ENCODE measurements around the gene DNAJC1.
A peak's percentile ranks its signal among the peaks of the same experiment; 100 is the strongest.

The DNAJC1 gene

DNA sequence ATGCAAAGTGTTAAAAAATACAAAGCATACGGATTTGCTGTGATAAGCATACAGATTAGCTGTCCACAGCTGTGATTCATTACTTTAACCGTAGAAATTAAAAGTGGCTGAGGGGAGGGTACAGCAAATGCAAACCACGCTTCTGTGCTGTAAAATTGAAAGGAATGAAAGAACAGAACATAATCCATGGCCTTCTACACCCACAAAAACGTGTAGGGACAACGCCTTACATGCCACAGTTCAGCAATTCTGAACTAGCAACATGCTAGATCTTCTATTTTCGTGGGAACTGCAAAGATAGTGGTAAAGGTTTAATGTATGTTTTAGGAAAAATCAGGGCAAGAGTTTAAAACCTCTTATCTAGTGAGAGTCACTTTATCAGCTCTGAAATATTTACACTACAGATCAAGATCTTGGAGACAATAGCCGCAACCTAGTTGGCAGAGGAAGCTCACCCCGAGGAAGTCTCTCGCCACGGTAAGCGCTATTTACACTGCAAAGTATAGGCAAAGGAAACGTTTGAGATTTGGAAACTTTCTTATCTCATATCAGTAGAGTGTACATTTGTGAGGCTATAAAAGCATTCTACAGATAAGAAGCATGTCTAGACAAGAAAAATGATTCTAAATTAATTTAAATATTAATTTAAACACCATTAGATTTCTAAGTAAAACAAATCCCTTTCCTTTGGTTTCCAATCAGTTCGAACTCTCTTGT, 275.9 kb downstream of the DNAJC1 start:
- FAIRE-seq = no peak
- TF ChIP-seq, protein P1, sequence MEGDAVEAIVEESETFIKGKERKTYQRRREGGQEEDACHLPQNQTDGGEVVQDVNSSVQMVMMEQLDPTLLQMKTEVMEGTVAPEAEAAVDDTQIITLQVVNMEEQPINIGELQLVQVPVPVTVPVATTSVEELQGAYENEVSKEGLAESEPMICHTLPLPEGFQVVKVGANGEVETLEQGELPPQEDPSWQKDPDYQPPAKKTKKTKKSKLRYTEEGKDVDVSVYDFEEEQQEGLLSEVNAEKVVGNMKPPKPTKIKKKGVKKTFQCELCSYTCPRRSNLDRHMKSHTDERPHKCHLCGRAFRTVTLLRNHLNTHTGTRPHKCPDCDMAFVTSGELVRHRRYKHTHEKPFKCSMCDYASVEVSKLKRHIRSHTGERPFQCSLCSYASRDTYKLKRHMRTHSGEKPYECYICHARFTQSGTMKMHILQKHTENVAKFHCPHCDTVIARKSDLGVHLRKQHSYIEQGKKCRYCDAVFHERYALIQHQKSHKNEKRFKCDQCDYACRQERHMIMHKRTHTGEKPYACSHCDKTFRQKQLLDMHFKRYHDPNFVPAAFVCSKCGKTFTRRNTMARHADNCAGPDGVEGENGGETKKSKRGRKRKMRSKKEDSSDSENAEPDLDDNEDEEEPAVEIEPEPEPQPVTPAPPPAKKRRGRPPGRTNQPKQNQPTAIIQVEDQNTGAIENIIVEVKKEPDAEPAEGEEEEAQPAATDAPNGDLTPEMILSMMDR (IDR thresholded peaks at IDR 0.05; ENCODE audit: insufficient read depth, missing control alignments) = no peak
- DNase-seq (ENCODE audit: insufficient read length, low spot score) = no peak

DNA sequence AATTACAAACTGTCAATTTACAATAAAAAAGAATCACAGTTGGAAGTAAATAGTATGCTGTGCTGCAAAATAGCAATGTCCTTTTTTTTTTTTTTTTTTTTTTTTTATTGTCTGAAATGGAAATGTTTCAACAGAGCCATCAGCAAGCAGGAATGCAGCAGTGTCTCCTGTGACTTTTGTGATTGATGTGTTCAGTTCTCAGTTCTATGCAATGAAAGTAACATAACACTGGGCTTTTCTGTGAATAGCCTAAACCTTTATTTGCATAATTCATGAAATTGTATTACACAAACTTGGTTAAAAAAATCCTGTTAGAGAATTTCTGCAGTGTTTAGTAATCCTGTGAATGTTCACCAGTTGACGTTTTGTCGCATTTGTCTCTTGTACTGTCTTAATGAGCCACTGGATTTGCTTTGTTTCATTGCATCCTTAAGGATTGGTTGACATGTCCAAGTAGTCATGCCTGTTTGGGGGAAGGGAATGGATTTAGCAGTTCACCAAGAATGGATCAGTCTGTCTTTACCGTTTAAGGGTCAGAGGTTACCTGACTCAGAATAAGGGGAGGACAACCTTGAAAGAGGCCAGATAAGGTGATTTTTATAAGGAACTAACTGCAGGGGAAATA, 276.8 kb downstream of the DNAJC1 start:
- FAIRE-seq = peak; percentile 91
- DNase-seq (ENCODE audit: insufficient read length, low spot score) = no peak
- TF ChIP-seq, protein P1 (IDR thresholded peaks at IDR 0.05; ENCODE audit: insufficient read depth, missing control alignments) = no peak

DNA sequence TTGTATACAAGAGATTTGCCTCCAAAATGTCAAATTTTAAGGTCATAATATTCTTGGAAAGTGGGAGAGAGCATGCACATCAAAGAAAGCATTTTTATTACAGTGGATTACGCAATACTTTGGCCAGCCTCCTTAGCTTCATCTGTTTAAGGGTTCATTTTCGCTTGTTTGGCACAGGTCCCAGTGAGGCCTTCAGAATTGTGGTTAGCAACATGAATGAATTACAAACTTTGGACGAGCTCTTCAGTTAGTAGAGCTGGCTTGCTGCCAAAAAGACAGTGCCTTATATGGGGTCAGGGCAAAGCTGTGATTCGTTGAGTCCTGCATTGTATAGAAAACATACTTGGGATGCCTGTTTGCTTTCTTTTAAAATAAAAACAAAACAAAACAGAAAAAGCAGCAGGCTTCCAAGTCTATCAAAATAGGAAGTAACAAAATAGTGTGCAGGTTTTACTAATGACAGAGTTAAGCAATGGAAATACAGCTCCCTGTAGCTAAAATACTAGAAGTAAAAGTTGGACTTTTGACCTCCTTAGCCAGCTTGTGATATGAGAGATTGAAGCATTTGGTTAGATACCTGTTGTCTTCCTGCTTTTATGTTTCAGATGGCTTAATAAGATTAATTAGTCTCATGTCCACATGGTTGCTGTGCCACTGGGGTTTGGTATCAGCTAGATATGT, 278.7 kb downstream of the DNAJC1 start:
- no peak for DNase-seq (ENCODE audit: insufficient read length, low spot score)
- no peak for FAIRE-seq
- TF ChIP-seq, protein P1 (IDR thresholded peaks at IDR 0.05; ENCODE audit: insufficient read depth, missing control alignments) = no peak

DNA sequence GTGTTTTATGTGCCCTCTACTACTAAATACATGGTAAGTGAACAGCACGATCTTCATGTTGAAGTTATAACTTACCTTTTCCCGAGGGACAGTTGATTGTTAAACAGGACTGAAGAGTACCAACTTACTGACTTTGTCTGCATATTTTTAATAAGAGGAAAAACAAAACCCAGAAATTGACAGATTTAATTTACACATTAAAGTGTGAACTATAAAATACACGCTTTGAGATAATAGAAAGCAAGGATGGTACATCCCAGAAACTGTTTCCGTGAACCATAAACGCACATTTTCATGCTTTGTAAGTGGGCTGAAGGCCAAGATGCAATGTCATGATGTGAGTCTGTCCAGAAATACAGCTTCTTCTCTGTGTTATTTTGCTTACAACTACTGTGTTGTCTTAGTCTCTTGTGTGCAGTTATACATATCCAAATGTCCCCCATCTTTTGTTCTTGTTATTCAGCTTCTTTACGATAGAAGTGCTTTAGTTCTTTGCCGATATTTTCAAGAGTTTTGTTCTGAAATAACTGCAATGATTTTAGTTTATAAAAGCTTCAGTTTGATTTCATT, 279.4 kb downstream of the DNAJC1 start:
- TF ChIP-seq, protein P1 (IDR thresholded peaks at IDR 0.05; ENCODE audit: insufficient read depth, missing control alignments) = no peak
- no peak for DNase-seq (ENCODE audit: insufficient read length, low spot score)
- FAIRE-seq = peak; percentile 89

DNA sequence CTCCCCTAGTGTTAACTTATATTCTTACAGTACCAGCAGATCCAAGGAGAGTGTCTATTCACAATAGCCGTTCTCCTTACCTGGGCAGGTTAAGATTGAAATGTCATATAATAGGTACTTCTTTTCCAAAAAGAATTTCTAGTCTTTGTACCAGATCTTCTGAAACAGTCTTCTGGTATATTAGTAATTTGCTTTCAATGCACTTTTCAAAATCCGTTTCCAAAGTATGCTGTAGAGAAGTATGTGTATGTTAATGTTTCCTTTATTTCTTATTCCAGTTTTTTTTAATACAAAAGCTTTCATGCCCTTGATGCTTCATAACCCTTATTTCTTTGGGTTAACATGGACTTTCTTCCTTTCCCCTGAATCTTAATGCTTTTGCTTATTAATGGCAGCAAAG, 281.3 kb downstream of the DNAJC1 start:
- FAIRE-seq (no peak), DNase-seq (ENCODE audit: insufficient read length, low spot score) (no peak)
- TF ChIP-seq, protein P1 (IDR thresholded peaks at IDR 0.05; ENCODE audit: insufficient read depth, missing control alignments) = no peak

DNA sequence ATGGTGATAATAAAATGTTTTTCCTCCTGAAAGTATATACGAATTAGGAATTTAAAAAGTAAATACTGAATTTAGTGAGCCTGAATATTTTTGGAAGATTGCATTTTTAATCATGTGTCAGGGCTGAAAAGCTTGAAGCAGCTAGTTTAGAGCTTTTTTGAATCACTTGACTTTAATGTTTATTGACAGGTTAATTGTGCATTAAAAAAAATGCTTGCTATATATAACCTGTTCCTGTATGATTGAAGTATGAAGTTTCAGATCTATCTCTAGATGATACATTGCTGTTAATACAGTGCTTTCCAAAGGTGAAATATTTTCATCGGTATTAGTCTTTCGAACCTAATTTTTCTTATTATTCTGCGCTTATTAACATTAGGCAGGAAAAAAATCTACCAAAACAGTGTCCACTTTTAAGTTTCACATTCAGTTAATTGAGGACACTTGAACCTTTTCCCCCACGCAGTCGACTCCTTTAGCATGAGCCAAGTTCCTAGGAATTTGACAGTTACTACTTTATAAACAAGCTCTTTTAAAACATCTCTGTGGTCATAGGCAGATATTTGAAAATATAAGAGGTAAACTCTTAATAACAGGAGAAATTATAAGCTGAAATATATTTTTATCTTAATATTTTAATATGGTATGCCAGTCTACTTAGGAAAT, 282.4 kb downstream of the DNAJC1 start:
- TF ChIP-seq, protein P1 (IDR thresholded peaks at IDR 0.05; ENCODE audit: insufficient read depth, missing control alignments) = no peak
- no peak for DNase-seq (ENCODE audit: insufficient read length, low spot score)
- peak; percentile 84 for FAIRE-seq

All from D721Med (cell line).